B cell (primary cell): ENCODE measurements around the gene ESR2. TPM values are rescaled to one million over a fixed set of nuclear protein-coding genes. Genes with fewer than 3 reads are reported as not detected.

Experiments used
- ATAC-seq: fragments of 200-7000 bp; cut with Tn5 transposase; one replicate; pipeline ENCODE4 v1.10.0; 2021; ENCODE audit warnings: low read depth, mild to moderate bottlenecking, moderate number of reproducible peaks, moderate library complexity
- CTCF ChIA-PET: fragments of 350-600 bp; sonication (Branson Sonifier 250); formaldehyde crosslinking; loops from one replicate; lab custom pipeline; 2021; ENCODE audit warnings: antibody characterized with exemption, inconsistent platforms; lab: Charles Lee
- POLR2A ChIA-PET: fragments of 350-600 bp; sonication (Branson Sonifier 250); formaldehyde crosslinking; loops from one replicate; lab custom pipeline; 2021; ENCODE audit warnings: antibody characterized with exemption; lab: Charles Lee
- DNase-seq: peaks from one replicate; pipeline ENCODE4 v3.0.0; 2013
- H2AFZ ChIP-seq: 2 replicates; pipeline ENCODE4 v1.6.1; 2012; ENCODE audit warnings: mild to moderate bottlenecking, low read depth, low read length; ENCODE audit not compliant: insufficient read depth, poor library complexity, severe bottlenecking
- H3K27ac ChIP-seq, 2 donors: 1 replicate in 1 of 2; 2 replicates in 1 of 2; pipeline ENCODE4 v1.5.1; 2012 to 2013; ENCODE audit warnings: low read length in 2 of 2, mild to moderate bottlenecking in 2 of 2, moderate library complexity in 1 of 2
- H3K27me3 ChIP-seq, 4 experiments: fragments of 200-600 bp in 1 of 4; sonication (generic) in 1 of 4; replicated peaks in 1 of 4; 1 replicate in 2 of 4; 2 replicates in 2 of 4; pipeline versions ENCODE4 v1.6.1 to v1.7.0; 2013 to 2016; ENCODE audit warnings: low read length in 3 of 4, mild to moderate bottlenecking in 2 of 4, mixed read lengths in 1 of 4, moderate library complexity in 1 of 4; ENCODE audit not compliant: insufficient read depth in 4 of 4, control insufficient read depth in 3 of 4; ENCODE audit errors: control extremely low read depth in 1 of 4
- H3K36me3 ChIP-seq, 2 experiments: replicated peaks in 1 of 2; 1 replicate in 1 of 2; 2 replicates in 1 of 2; pipeline versions ENCODE4 v1.6.1 to v1.7.1; 2013; ENCODE audit warnings: low read length in 1 of 2; ENCODE audit not compliant: insufficient read depth in 2 of 2, control insufficient read depth in 1 of 2; ENCODE audit errors: control extremely low read depth in 1 of 2, extremely low read depth in 1 of 2
- H3K4me1 ChIP-seq, 2 donors: fragments of 200-600 bp in 1 of 2; sonication (generic) in 1 of 2; 1 replicate in 1 of 2; 2 replicates in 1 of 2; pipeline versions ENCODE4 v1.5.1 to v1.6.1; 2013 to 2017; ENCODE audit warnings: low read length in 2 of 2; ENCODE audit not compliant: control insufficient read depth in 2 of 2, insufficient read depth in 2 of 2
- H3K4me2 ChIP-seq: replicated peaks from 2 replicates; pipeline ENCODE3; 2012; ENCODE audit warnings: mild to moderate bottlenecking, low read depth, low read length; ENCODE audit not compliant: poor library complexity, severe bottlenecking
- H3K4me3 ChIP-seq, 5 experiments: fragments of 200-600 bp in 1 of 5; sonication (generic) in 1 of 5; 1 replicate in 3 of 5; 2 replicates in 2 of 5; pipeline versions ENCODE4 v1.5.1 to v1.7.0; 2011 to 2016; ENCODE audit warnings: low read length in 4 of 5, mild to moderate bottlenecking in 4 of 5, low read depth in 2 of 5, control low read depth in 1 of 5, moderate library complexity in 1 of 5; ENCODE audit not compliant: insufficient read depth in 1 of 5; ENCODE audit errors: control extremely low read depth in 1 of 5, extremely low read depth in 1 of 5
- H3K79me2 ChIP-seq: fragments of 200-600 bp; sonication (generic); one replicate; pipeline ENCODE4 v1.6.0; 2016; ENCODE audit warnings: low read length; ENCODE audit not compliant: control insufficient read depth, insufficient read depth
- H3K9ac ChIP-seq: fragments of 200-600 bp; sonication (generic); 2 replicates; pipeline ENCODE4 v1.6.1; 2017; ENCODE audit warnings: mild to moderate bottlenecking, low read length, moderate library complexity
- H3K9me3 ChIP-seq, 3 donors: one replicate each; pipeline versions ENCODE4 v1.6.1 to v1.7.1; 2013; ENCODE audit warnings: low read length in 2 of 3; ENCODE audit not compliant: control insufficient read depth in 2 of 3, insufficient read depth in 1 of 3; ENCODE audit errors: control extremely low read depth in 1 of 3
- H4K20me1 ChIP-seq: 2 replicates; pipeline ENCODE4 v1.6.0; 2012; ENCODE audit warnings: mild to moderate bottlenecking, low read length; ENCODE audit not compliant: insufficient read depth, control insufficient read depth, poor library complexity, severe bottlenecking
- H3K27ac Mint-ChIP-seq: one replicate; pipeline ENCODE4 v1.8.0; 2021; ENCODE audit warnings: mixed read lengths
- H3K27me3 Mint-ChIP-seq: one replicate; pipeline ENCODE4 v1.8.0; 2021; ENCODE audit warnings: mixed read lengths
- H3K4me1 Mint-ChIP-seq: one replicate; pipeline ENCODE4 v1.8.0; 2021; ENCODE audit warnings: mixed read lengths
- H3K4me3 Mint-ChIP-seq: one replicate; pipeline ENCODE4 v1.8.0; 2021; ENCODE audit warnings: mixed read lengths
- H3K9me3 Mint-ChIP-seq: one replicate; pipeline ENCODE4 v1.8.0; 2022; ENCODE audit warnings: mixed read lengths; ENCODE audit not compliant: insufficient read depth
- EZH2 ChIP-seq: IDR thresholded peaks from 2 replicates; pipeline ENCODE4 v1.6.1; 2012; ENCODE audit warnings: borderline replicate concordance, low read depth, mild to moderate bottlenecking, moderate library complexity, low read length; ENCODE audit not compliant: insufficient read depth, poor library complexity, severe bottlenecking
- whole genome bisulfite sequencing: methylation state at CpG from one replicate; pipeline ENCODE4 v1.1.5; 2013; ENCODE audit warnings: missing lambda C conversion rate; ENCODE audit not compliant: insufficient coverage; 5-methylcytosine and 5-hydroxymethylcytosine counted together
- intact Hi-C: fragments of 100-400 bp; cut with micrococcal nuclease; formaldehyde crosslinking; loops from one replicate; pipeline ENCODE4 v1.10.0; 2022
- polyA plus RNA-seq: library from polyadenylated mRNA; depleted of rRNA; stranded (reverse); fragments of >200 nt; gene quantifications from 2 replicates; pipeline ENCODE4 v1.2.3, GENCODE V29; 2012
- total RNA-seq, 2 donors: library from RNA; stranded (reverse); fragments of 120-200 nt in 1 of 2; gene quantifications; 1 replicate in 1 of 2; 2 replicates in 1 of 2; pipeline versions ENCODE4 v1.2.3 to v1.2.4, GENCODE V29; 2013 to 2022
- TF ChIP-seq, protein P1 (sequence below): fragments of 200-600 bp; IDR thresholded peaks from one replicate; pipeline ENCODE4 v1.8.0; 2022; ENCODE audit warnings: antibody characterized with exemption, mild to moderate bottlenecking

Gene ESR2
- total and polyA plus RNA-seq, 2 donors (not counting 1 experiment from before 2014, with no cell fraction given): 5.4 to 87.8 TPM

DNA sequence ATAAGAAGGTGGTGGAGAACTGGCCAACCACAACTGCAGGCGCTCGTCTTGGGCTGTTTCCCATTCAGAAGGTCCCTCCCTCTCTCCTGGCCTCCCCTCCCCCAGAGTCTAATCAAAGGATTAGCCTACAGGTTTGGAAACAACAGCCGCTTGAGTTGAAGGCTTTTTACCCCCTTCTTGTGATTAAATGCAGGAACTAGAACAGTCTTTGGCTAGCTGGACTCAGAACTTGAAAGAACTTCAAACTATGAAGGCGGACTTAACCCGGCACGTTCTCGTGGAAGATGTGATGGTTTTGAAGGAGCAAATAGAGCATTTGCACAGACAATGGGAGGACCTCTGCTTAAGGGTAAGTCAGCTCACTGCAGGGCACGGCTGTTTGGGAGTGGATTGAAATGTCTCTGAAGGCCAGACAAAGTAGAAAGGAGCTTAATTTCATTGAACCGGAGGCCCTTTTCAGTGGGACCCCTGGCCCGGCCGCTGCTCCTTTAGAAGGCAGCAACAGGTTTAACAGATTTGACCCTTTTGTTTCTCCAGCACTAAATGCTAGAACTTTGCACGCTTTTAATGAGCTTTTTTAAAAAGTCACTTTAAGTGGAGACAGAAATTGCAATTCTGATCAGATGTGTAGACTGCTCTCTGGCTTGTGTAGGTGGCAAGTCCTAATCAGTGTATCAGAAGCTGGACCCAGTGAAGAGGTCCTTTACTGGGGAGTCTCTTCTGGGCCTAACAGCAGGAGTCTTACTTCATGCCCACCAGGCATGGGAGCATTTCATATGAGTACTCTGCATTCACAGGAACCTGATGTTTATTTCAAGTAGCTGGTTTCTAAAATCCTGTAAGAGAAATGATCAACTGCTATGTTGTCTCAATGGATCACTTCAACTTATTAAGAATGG, 107.7 kb downstream of the ESR2 start:
- CTCF ChIA-PET: interaction anchor here (0.7 to 1.4 kb wide), 4 partner anchors 9 to 48 kb away, joined by 3 to 5 read pairs (median 3); no protein-coding TSS in a partner anchor
- DNase-seq (no peak), ATAC-seq (no peak)
- no peaks in the 10 kb centered on the region for H3K4me1 ChIP-seq
- no peak overlapping the region for H3K4me3 ChIP-seq
- H3K9me3 Mint-ChIP-seq: no peaks in the 10 kb centered on the region
- H4K20me1 ChIP-seq: no peaks in the 10 kb centered on the region
- no peaks in the 10 kb centered on the region for H3K27me3 Mint-ChIP-seq
- no peak overlapping the region for H3K27ac Mint-ChIP-seq
- peaks cover 3% of the 10 kb centered on the region for H3K4me1 Mint-ChIP-seq
- peaks cover 0 to 14% of the 10 kb centered on the region in 2 experiments for H3K36me3 ChIP-seq
- no peaks in the 10 kb centered on the region for H3K79me2 ChIP-seq
- intact Hi-C loops: no loop called here
- no peak overlapping the region for H3K9ac ChIP-seq
- H3K27me3 ChIP-seq: no peaks in the 10 kb centered on the region
- POLR2A ChIA-PET: no interaction called here
- 95% methylated on average over 11 of the region's 12 CpGs for WGBS
- TF ChIP-seq EZH2: no peak
- TF ChIP-seq, protein P1, sequence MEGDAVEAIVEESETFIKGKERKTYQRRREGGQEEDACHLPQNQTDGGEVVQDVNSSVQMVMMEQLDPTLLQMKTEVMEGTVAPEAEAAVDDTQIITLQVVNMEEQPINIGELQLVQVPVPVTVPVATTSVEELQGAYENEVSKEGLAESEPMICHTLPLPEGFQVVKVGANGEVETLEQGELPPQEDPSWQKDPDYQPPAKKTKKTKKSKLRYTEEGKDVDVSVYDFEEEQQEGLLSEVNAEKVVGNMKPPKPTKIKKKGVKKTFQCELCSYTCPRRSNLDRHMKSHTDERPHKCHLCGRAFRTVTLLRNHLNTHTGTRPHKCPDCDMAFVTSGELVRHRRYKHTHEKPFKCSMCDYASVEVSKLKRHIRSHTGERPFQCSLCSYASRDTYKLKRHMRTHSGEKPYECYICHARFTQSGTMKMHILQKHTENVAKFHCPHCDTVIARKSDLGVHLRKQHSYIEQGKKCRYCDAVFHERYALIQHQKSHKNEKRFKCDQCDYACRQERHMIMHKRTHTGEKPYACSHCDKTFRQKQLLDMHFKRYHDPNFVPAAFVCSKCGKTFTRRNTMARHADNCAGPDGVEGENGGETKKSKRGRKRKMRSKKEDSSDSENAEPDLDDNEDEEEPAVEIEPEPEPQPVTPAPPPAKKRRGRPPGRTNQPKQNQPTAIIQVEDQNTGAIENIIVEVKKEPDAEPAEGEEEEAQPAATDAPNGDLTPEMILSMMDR: no peak
- H3K4me2 ChIP-seq: no peak overlapping the region
- H3K9me3 ChIP-seq: peaks cover 0 to 3% (median 0%) of the 10 kb centered on the region in 3 donors
- H3K27ac ChIP-seq: no peak overlapping the region
- H3K4me3 Mint-ChIP-seq: no peak overlapping the region
- no peak overlapping the region for H2AFZ ChIP-seq

DNA sequence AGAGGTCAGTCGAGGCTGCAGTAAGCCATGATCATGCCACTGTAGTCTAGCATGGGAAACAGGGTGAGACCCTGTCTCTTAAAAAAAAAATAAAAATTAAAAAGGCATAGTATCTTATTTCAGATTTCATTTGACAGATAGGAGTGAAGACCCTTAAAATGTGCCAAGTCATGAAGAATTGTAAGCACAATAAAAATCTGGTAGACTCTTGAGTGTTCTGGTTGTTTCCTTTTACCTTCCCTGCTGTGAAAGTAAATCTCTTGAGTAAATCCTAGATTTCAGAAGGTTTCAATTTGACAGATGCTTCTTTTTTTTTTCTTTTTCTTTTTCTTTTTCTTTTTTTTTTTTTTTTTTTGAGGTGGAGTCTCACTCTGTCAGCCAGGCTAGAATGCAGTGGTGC, 109.0 kb downstream of the ESR2 start:
- Mint-ChIP-seq H3K27me3 (no peaks in the 10 kb centered on the region), H3K4me1 (no peaks in the 10 kb centered on the region), H3K9me3 (no peaks in the 10 kb centered on the region), H3K27ac (no peak overlapping the region), H3K4me3 (no peak overlapping the region)
- Histone ChIP-seq H3K27me3 (no peaks in the 10 kb centered on the region), H3K79me2 (no peaks in the 10 kb centered on the region), H3K27ac (no peak overlapping the region), H3K36me3 (peaks cover 0 to 14% of the 10 kb centered on the region in 2 experiments), H3K9ac (no peak overlapping the region), H3K4me3 (no peak overlapping the region), H3K9me3 (peaks cover 0 to 3% (median 0%) of the 10 kb centered on the region in 3 donors), H3K4me2 (no peak overlapping the region), H2AFZ (no peak overlapping the region), H3K4me1 (no peaks in the 10 kb centered on the region), H4K20me1 (no peaks in the 10 kb centered on the region)
- intact Hi-C loops: no loop called here
- DNase-seq (no peak), ATAC-seq (no peak)
- TF ChIP-seq EZH2: no peak
- TF ChIP-seq, protein P1: no peak
- WGBS: no CpG with 5 or more reads among the region's 1 CpG
- POLR2A ChIA-PET: no interaction called here
- CTCF ChIA-PET: no interaction called here
